Liver (tissue), 3 donors: ENCODE results near the gene ZNF783.

Experiments
- GABPA ChIP-seq, 2 donors: IDR thresholded peaks in 1 of 2; conservative IDR thresholded peaks in 1 of 2; 2 replicates each; pipeline ENCODE4 v1.6.1; 2016; ENCODE audit warnings: antibody characterized with exemption in 2 of 2, mild to moderate bottlenecking in 1 of 2, moderate library complexity in 1 of 2
- TF ChIP-seq, protein P1 (sequence below): fragments of 150-350 bp; IDR thresholded peaks from 2 replicates; pipeline ENCODE4 v1.5.1; 2017; ENCODE audit warnings: improper control_type of control experiment, low read depth, low read length; ENCODE audit not compliant: missing input control
- donor health status: healthy.
- donor health status: healthy.

DNA sequence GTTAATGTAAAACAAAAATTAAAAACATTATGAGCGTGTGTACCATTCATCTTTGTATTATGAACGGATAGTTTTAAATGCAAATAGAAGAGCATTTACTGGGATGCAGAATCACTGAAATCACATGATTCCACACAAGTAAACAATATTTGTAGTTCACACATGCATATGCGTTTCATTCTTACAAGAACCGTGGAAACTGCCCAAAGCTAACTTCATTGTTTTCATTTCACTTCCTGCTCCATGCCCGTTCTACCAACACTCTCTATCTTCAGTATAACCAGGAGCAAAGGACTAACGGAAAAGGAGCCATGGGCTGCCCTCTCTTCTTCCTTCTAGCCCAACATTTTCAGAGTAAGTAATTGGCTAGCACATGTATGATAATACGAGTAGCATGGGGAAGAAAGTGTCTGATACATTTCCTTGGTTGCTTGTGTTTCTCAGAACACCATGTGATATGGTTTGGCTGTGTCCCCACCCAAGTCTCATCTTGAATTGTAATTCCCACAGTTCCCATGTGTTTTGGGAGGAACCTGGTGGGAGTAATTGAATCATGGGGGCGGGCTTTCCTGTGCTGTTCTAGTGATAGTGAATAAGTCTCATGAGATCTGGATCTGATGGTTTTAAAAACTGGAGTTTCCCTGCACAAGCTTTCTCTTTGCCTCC lies 38.8 kb downstream of the ZNF783 start:
- TF ChIP-seq, protein P1, sequence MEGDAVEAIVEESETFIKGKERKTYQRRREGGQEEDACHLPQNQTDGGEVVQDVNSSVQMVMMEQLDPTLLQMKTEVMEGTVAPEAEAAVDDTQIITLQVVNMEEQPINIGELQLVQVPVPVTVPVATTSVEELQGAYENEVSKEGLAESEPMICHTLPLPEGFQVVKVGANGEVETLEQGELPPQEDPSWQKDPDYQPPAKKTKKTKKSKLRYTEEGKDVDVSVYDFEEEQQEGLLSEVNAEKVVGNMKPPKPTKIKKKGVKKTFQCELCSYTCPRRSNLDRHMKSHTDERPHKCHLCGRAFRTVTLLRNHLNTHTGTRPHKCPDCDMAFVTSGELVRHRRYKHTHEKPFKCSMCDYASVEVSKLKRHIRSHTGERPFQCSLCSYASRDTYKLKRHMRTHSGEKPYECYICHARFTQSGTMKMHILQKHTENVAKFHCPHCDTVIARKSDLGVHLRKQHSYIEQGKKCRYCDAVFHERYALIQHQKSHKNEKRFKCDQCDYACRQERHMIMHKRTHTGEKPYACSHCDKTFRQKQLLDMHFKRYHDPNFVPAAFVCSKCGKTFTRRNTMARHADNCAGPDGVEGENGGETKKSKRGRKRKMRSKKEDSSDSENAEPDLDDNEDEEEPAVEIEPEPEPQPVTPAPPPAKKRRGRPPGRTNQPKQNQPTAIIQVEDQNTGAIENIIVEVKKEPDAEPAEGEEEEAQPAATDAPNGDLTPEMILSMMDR, result no peak
- TF ChIP-seq GABPA (IDR thresholded peaks at IDR 0.05 in 1 of 2, conservative IDR thresholded peaks at IDR 0.05 in 1 of 2), result no peak
